Right lobe of liver (tissue), 6 donors: Measurements from ENCODE around the gene DCAF8L2. TPM values are rescaled to one million over a fixed set of nuclear protein-coding genes. Genes with fewer than 3 reads are reported as not detected.

Experiments
- ATAC-seq, 4 donors: fragments of 200-7000 bp; cut with Tn5 transposase; one replicate each; pipeline ENCODE4 v1.9.1; 2020; ENCODE audit warnings: mild to moderate bottlenecking in 4 of 4, moderate library complexity in 4 of 4
- DNase-seq, 3 donors: peaks; one replicate each; pipeline ENCODE4 v3.0.0-alpha.2; 2020
- H3K27ac ChIP-seq, 3 donors: fragments of 200-600 bp; one replicate each; pipeline ENCODE4 v1.8.0; 2022
- H3K27me3 ChIP-seq, 2 donors: fragments of 200-600 bp; one replicate each; pipeline ENCODE4 v1.8.0; 2022
- H3K36me3 ChIP-seq, 4 donors: fragments of 200-600 bp; sonication (generic) in 1 of 4; one replicate each; pipeline versions ENCODE4 v1.5.1 to v1.8.0; 2017 to 2022; ENCODE audit warnings: control low read depth in 1 of 4
- H3K4me1 ChIP-seq, 4 donors: fragments of 200-600 bp; sonication (generic) in 1 of 4; one replicate each; pipeline versions ENCODE4 v1.5.1 to v1.8.0; 2017 to 2022; ENCODE audit warnings: control low read depth in 1 of 4
- H3K4me3 ChIP-seq, 3 donors: fragments of 200-600 bp; one replicate each; pipeline ENCODE4 v1.8.0; 2022
- H3K9me3 ChIP-seq, 4 donors: fragments of 200-600 bp; sonication (generic) in 1 of 4; one replicate each; pipeline versions ENCODE4 v1.5.1 to v1.8.0; 2017 to 2022; ENCODE audit warnings: control low read depth in 1 of 4
- CTCF ChIP-seq, 4 donors: fragments of 200-600 bp in 3 of 4; fragments of 450-650 bp in 1 of 4; IDR thresholded peaks; one replicate each; pipeline versions ENCODE4 v1.5.1 to v1.8.0; 2016 to 2022; ENCODE audit warnings: antibody characterized with exemption in 4 of 4, mild to moderate bottlenecking in 2 of 4
- POLR2A ChIP-seq: fragments of 450-650 bp; IDR thresholded peaks from one replicate; pipeline ENCODE4 v1.6.1; 2017; ENCODE audit warnings: antibody characterized with exemption, mild to moderate bottlenecking
- WGBS: methylation state at CpG from one replicate; pipeline ENCODE4 v1.1.6; 2018; ENCODE audit warnings: low coverage, low lambda C conversion rate; ENCODE audit not compliant: insufficient coverage; ENCODE audit errors: missing lambda C conversion rate; 5-methylcytosine and 5-hydroxymethylcytosine counted together
- intact Hi-C, 2 donors: fragments of 100-400 bp; cut with DNase I; formaldehyde crosslinking; loops; one replicate each; pipeline versions ENCODE4 v1.11.2 to v1.14.1; 2022
- total RNA-seq, 6 experiments: library from RNA; depleted of rRNA in 2 of 6; stranded (reverse); fragments of >200 nt in 2 of 6; fragmentation: NEBNext Ultra II Directional in 3 of 6; extraction: Animal tissue kit (Norgen Biotek cat#: 25700) in 3 of 6; gene quantifications; one replicate each; pipeline versions ENCODE4 v1.1.0 to v1.2.4, GENCODE V29; 2016 to 2023
- donor health status: DM: no; HTN: yes; CAD: no.
- donor health status: DM: no; HTN: no; CAD: no.
- donor health status: DM: no; HTN: no; CAD: no.
- donor health status: DM: no; HTN: yes; CAD: no.
- donor health status: DM: no; HTN: yes; CAD: no.

DCAF8L2 gene
- total RNA-seq, 6 experiments from 2014 or later, result not detected

GRCh38 chrX:27775984-27776383, 185.8 kb downstream of the DCAF8L2 start:
- no peaks in the 10 kb centered on the region for H3K9me3 ChIP-seq
- DNase-seq, result no peak
- TF ChIP-seq POLR2A (no peak), CTCF (IDR thresholded peaks at IDR 0.05) (no peak)
- no peak overlapping the region for H3K4me3 ChIP-seq
- H3K27me3 ChIP-seq, result peaks cover 0 to 13% of the 10 kb centered on the region in 2 donors
- no peaks in the 10 kb centered on the region for H3K36me3 ChIP-seq
- intact Hi-C loops, result no loop called here
- no peak overlapping the region for H3K27ac ChIP-seq
- no peaks in the 10 kb centered on the region for H3K4me1 ChIP-seq
- 47% methylated on average over 2 of the region's 2 CpGs for WGBS
- ATAC-seq, result no peak

- Histone ChIP-seq H3K27ac (no peak overlapping the region), H3K27me3 (no peaks in the 10 kb centered on the region), H3K36me3 (no peaks in the 10 kb centered on the region), H3K4me1 (no peaks in the 10 kb centered on the region), H3K9me3 (no peaks in the 10 kb centered on the region), H3K4me3 (no peak overlapping the region)
- no peak for TF ChIP-seq CTCF (IDR thresholded peaks at IDR 0.05)
- TF ChIP-seq POLR2A, result no peak
- DNase-seq (no peak), ATAC-seq (no peak)
- WGBS, result 50% methylated on average over 6 of the region's 6 CpGs
- intact Hi-C loops, result no loop called here
Observed at GRCh38 chrX:27796640-27797257, 206.6 kb downstream of the DCAF8L2 start.

- Histone ChIP-seq H3K4me3 (no peak overlapping the region), H3K27ac (no peak overlapping the region), H3K27me3 (no peaks in the 10 kb centered on the region), H3K36me3 (no peaks in the 10 kb centered on the region), H3K9me3 (no peaks in the 10 kb centered on the region), H3K4me1 (no peaks in the 10 kb centered on the region)
- no peak for TF ChIP-seq POLR2A
- TF ChIP-seq CTCF (IDR thresholded peaks at IDR 0.05), result no peak
- intact Hi-C loops, result no loop called here
- no peak for ATAC-seq
- WGBS, result 23% methylated on average over 1 of the region's 1 CpG
- no peak for DNase-seq
Observed at GRCh38 chrX:27797575-27797974, 207.4 kb downstream of the DCAF8L2 start.

Other genes starting within 250 kb of the DCAF8L2 start
- not detected for gene PPP4R3C, start 127.0 kb upstream of the DCAF8L2 start, total RNA-seq
- gene MAGEB10, start 217.6 kb downstream of the DCAF8L2 start, total RNA-seq, result not detected